ENCODE results near the gene LGR4.

The LGR4 gene

GRCh38 chr11:27513389-27513788 is 40.8 kb upstream of the LGR4 start:
- H3K4me1 ChIP-seq (ENCODE audit: control insufficient read depth, insufficient read depth, low read length): no peaks in the 10 kb centered on the region
- peak; percentile 27; the same call in 1 of the 2 replicates for TF ChIP-seq ZFHX2 (tag by site-specific recombination; conservative IDR thresholded peaks at IDR 0.05)
- no peak for TF ChIP-seq ZNF701 (tag by site-specific recombination; IDR thresholded peaks at IDR 0.05)
- no peak for TF ChIP-seq ZSCAN30 (tag by site-specific recombination; IDR thresholded peaks at IDR 0.05)
- TF ChIP-seq EGR2 (tag by site-specific recombination; IDR thresholded peaks at IDR 0.05; ENCODE audit: low read depth): peak; percentile 40; the same call in 1 of the 2 replicates
- H3K36me3 ChIP-seq (ENCODE audit: control insufficient read depth in 2 of 2, insufficient read depth in 1 of 2, low read length in 2 of 2): no peaks in the 10 kb centered on the region
- no peaks in the 10 kb centered on the region for H3K9me3 ChIP-seq (ENCODE audit: control insufficient read depth, insufficient read depth, low read depth, low read length)
- POLR2A ChIA-PET: no interaction called here
- CTCF ChIA-PET: interaction anchor here (0.6 to 1.6 kb wide), 3 partner anchors 11 to 628 kb away, joined by 3 to 4 read pairs (median 3); no protein-coding TSS in a partner anchor
- no peak overlapping the region for H3K27ac ChIP-seq (ENCODE audit: extremely low read depth, low read depth, low read length)
- H3K4me3 ChIP-seq (ENCODE audit: low read depth, low read length): no peak overlapping the region

- H3K36me3 ChIP-seq (ENCODE audit: control insufficient read depth in 2 of 2, insufficient read depth in 1 of 2, low read length in 2 of 2): no peaks in the 10 kb centered on the region
- no peak overlapping the region for H3K4me3 ChIP-seq (ENCODE audit: low read depth, low read length)
- H3K9me3 ChIP-seq (ENCODE audit: control insufficient read depth, insufficient read depth, low read depth, low read length): no peaks in the 10 kb centered on the region
- TF ChIP-seq ZNF561 (tag by site-specific recombination; IDR thresholded peaks at IDR 0.05; ENCODE audit: borderline replicate concordance): no peak
- no peak for TF ChIP-seq ZNF791 (tag by site-specific recombination; IDR thresholded peaks at IDR 0.05)
- TF ChIP-seq ZNF266 (tag by site-specific recombination; IDR thresholded peaks at IDR 0.05; ENCODE audit: low read depth): no peak
- no peak for TF ChIP-seq ZNF311 (tag by site-specific recombination; IDR thresholded peaks at IDR 0.05; ENCODE audit: borderline replicate concordance)
- no peak for TF ChIP-seq ZSCAN5A (tag by site-specific recombination; IDR thresholded peaks at IDR 0.05)
- TF ChIP-seq ZNF610 (tag by site-specific recombination; IDR thresholded peaks at IDR 0.05; ENCODE audit: borderline replicate concordance): no peak
- TF ChIP-seq ZNF155 (tag by site-specific recombination; IDR thresholded peaks at IDR 0.05): no peak
- no peak for TF ChIP-seq ZIC2 (tag by site-specific recombination; IDR thresholded peaks at IDR 0.05)
- no peak for TF ChIP-seq MZF1 (tag by site-specific recombination; IDR thresholded peaks at IDR 0.05; ENCODE audit: borderline replicate concordance)
- no peak for TF ChIP-seq ZNF521 (tag by site-specific recombination; IDR thresholded peaks at IDR 0.05)
- TF ChIP-seq ZBTB11 (tag by site-specific recombination; conservative IDR thresholded peaks at IDR 0.05; ENCODE audit: low read depth): no peak
- POLR2A ChIA-PET: no interaction called here
- H3K27ac ChIP-seq (ENCODE audit: extremely low read depth, low read depth, low read length): no peak overlapping the region
- no peaks in the 10 kb centered on the region for H3K4me1 ChIP-seq (ENCODE audit: control insufficient read depth, insufficient read depth, low read length)
- CTCF ChIA-PET: interaction anchor here (0.7 to 1.6 kb wide), 2 partner anchors 13 to 329 kb away, joined by 4 read pairs; no protein-coding TSS in a partner anchor
Measured at GRCh38 chr11:27512238-27512637, 39.6 kb upstream of the LGR4 start.

- ChIA-PET POLR2A (no interaction called here), CTCF (interaction anchor here (0.6 kb wide), 2 partner anchors 11 to 1215 kb away, joined by 3 read pairs; no protein-coding TSS in a partner anchor)
- TF ChIP-seq ZNF768 (tag by site-specific recombination; IDR thresholded peaks at IDR 0.05): no peak
- no peak for TF ChIP-seq ZNF560 (tag by site-specific recombination; IDR thresholded peaks at IDR 0.05; ENCODE audit: borderline replicate concordance)
- no peak for TF ChIP-seq GLI2 (tag by site-specific recombination; IDR thresholded peaks at IDR 0.05; ENCODE audit: borderline replicate concordance, low read depth)
- no peak for TF ChIP-seq ZNF521 (tag by site-specific recombination; IDR thresholded peaks at IDR 0.05)
- TF ChIP-seq PATZ1 (tag by site-specific recombination; IDR thresholded peaks at IDR 0.05): no peak
- TF ChIP-seq HOXD13 (CRISPR knock-in tag; IDR thresholded peaks at IDR 0.05; ENCODE audit: borderline replicate concordance): no peak
- TF ChIP-seq ZSCAN23 (tag by site-specific recombination; IDR thresholded peaks at IDR 0.05): no peak
- TF ChIP-seq ZBTB1 (tag by site-specific recombination; IDR thresholded peaks at IDR 0.05): no peak
- no peak for TF ChIP-seq KLF1 (tag by site-specific recombination; IDR thresholded peaks at IDR 0.05)
- no peak for TF ChIP-seq ZNF488 (tag by site-specific recombination; IDR thresholded peaks at IDR 0.05)
- no peak for TF ChIP-seq ZNF10 (tag by site-specific recombination; IDR thresholded peaks at IDR 0.05)
Measured at GRCh38 chr11:27509908-27510307, 37.3 kb upstream of the LGR4 start.

More at GRCh38 chr11:27509908-27510307, 37.3 kb upstream of the LGR4 start:
- H3K36me3 ChIP-seq (ENCODE audit: control insufficient read depth in 2 of 2, insufficient read depth in 1 of 2, low read length in 2 of 2): no peaks in the 10 kb centered on the region
- no peaks in the 10 kb centered on the region for H3K4me1 ChIP-seq (ENCODE audit: control insufficient read depth, insufficient read depth, low read length)
- no peaks in the 10 kb centered on the region for H3K9me3 ChIP-seq (ENCODE audit: control insufficient read depth, insufficient read depth, low read depth, low read length)
- no peak overlapping the region for H3K27ac ChIP-seq (ENCODE audit: extremely low read depth, low read depth, low read length)
- no peak overlapping the region for H3K4me3 ChIP-seq (ENCODE audit: low read depth, low read length)
